Ishikawa (cell line): ENCODE measurements around the gene BTBD16.

Experiments used
- EP300 ChIP-seq: IDR thresholded peaks from 2 replicates; pipeline ENCODE4 v1.6.1; 2012; ENCODE audit warnings: borderline replicate concordance
- RAD21 ChIP-seq: IDR thresholded peaks from 2 replicates; pipeline ENCODE4 v1.6.1; 2012; ENCODE audit warnings: low read depth
- REST ChIP-seq: IDR thresholded peaks from 2 replicates; pipeline ENCODE4 v1.6.1; 2012; ENCODE audit warnings: low read depth, mild to moderate bottlenecking
- TAF1 ChIP-seq: IDR thresholded peaks from 2 replicates; pipeline ENCODE4 v1.6.1; 2012; ENCODE audit warnings: low read depth, mild to moderate bottlenecking
- TF ChIP-seq, protein P1 (sequence below): IDR thresholded peaks from 2 replicates; pipeline ENCODE4 v1.6.1; 2012

DNA sequence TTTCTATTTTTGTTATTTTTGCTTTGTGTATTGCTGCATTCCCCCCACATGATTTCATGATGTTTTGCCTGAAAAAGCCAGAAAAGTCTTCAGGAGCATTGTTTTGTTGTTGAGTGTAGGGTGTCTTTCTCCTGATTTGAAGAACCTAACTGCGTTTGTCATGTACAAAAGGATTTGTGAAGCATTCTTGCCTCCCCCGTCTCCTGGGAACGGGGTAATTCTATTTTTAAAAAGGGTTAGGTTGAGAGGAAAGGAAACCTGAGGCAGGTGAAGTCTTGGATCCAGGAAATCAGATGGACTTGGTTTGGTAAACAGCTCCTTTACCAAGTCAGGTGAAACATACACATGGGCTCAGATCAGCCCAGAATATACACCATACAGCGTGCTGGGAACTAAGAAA is 26.0 kb upstream of the BTBD16 start:
- TF ChIP-seq TAF1 (no peak), EP300 (no peak), RAD21 (no peak), REST (no peak)
- TF ChIP-seq, protein P1, sequence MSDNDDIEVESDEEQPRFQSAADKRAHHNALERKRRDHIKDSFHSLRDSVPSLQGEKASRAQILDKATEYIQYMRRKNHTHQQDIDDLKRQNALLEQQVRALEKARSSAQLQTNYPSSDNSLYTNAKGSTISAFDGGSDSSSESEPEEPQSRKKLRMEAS: no peak
